Lower leg skin (tissue), 4 donors: ENCODE results near the gene RPUSD1. TPM values are rescaled to one million over a fixed set of nuclear protein-coding genes. Genes with fewer than 3 reads are reported as not detected.
"Not testable (repeated sequence)": the region's sequence is repeated elsewhere in the genome, so short reads cannot be mapped to it uniquely, and the experiment has no call there.

Experiments used
- DNase-seq, 2 donors: peaks; one replicate each; pipeline ENCODE4 v3.0.0-alpha.2; 2019; ENCODE audit warnings: low spot score in 2 of 2
- H3K4me3 ChIP-seq: fragments of 200-600 bp; sonication (generic); 2 replicates; pipeline ENCODE4 v1.5.1; 2017; ENCODE audit warnings: mild to moderate bottlenecking, low read depth; ENCODE audit not compliant: poor library complexity, severe bottlenecking
- CTCF ChIP-seq, 3 donors: fragments of 450-650 bp; IDR thresholded peaks; one replicate each; pipeline ENCODE4 v1.5.1; 2016; ENCODE audit warnings: antibody characterized with exemption in 3 of 3, mild to moderate bottlenecking in 3 of 3, moderate library complexity in 2 of 3
- POLR2A ChIP-seq, 2 donors: fragments of 450-650 bp; IDR thresholded peaks; one replicate each; pipeline ENCODE4 v1.6.1; 2016 to 2017; ENCODE audit warnings: antibody characterized with exemption in 2 of 2, mild to moderate bottlenecking in 1 of 2, moderate library complexity in 1 of 2
- WGBS, 2 donors: methylation state at CpG; one replicate each; pipeline ENCODE4 v1.1.5; 2018; 5-methylcytosine and 5-hydroxymethylcytosine counted together
- intact Hi-C: fragments of 100-400 bp; cut with DNase I; formaldehyde crosslinking; loops from one replicate; pipeline ENCODE4 v1.15.0; 2023; ENCODE audit warnings: low total_unique reads
- total RNA-seq, 4 donors: library from RNA; depleted of rRNA; stranded (reverse); fragments of >200 nt; gene quantifications; one replicate each; pipeline ENCODE4 v1.1.0, GENCODE V29; 2016

The RPUSD1 gene
- 10 to 100 TPM; 20.2 to 27.9 (median 25.5) TPM for total RNA-seq

GRCh38 chr16:787978-788398, at the start of gene RPUSD1:
TSS of gene RPUSD1 (minus strand) at chr16:788381. CDS start at chr16:787737, 644 bp downstream.
- no peak for TF ChIP-seq POLR2A (IDR thresholded peaks at IDR 0.05)
- TF ChIP-seq CTCF (IDR thresholded peaks at IDR 0.05) = no peak
- peak within 1 kb of the TSS; percentile 91 for H3K4me3 ChIP-seq
- intact Hi-C loops = no loop called here
- WGBS, 2 donors = 0% methylated on average over 1 of the region's 45 CpGs; no CpG with 5 or more reads in 1 of the 2 donors
- no peak for DNase-seq

GRCh38 chr16:836822-837221, 48.6 kb upstream of the RPUSD1 start:
- 92 to 93% methylated on average over 3 of the region's 3 CpGs for WGBS, 2 donors
- H3K4me3 ChIP-seq, DNase-seq: not testable (repeated sequence)
- intact Hi-C loops = loop anchor here (10.0 kb wide), 1 partner anchor 348 kb away; no protein-coding TSS in a partner anchor

- 87 to 94% methylated on average over 4 of the region's 4 CpGs for WGBS, 2 donors
- intact Hi-C loops = loop anchor here (10.0 kb wide), 1 partner anchor 349 kb away; no protein-coding TSS in a partner anchor
- TF ChIP-seq POLR2A (IDR thresholded peaks at IDR 0.05) = no peak
- TF ChIP-seq CTCF (IDR thresholded peaks at IDR 0.05) = no peak
- no peak overlapping the region for H3K4me3 ChIP-seq
- DNase-seq = no peak
Measured at GRCh38 chr16:836221-836620, 48.0 kb upstream of the RPUSD1 start.

GRCh38 chr16:835373-835772, 47.2 kb upstream of the RPUSD1 start:
- no peak for DNase-seq
- intact Hi-C loops = loop anchor here (10.0 kb wide), 1 partner anchor 349 kb away; no protein-coding TSS in a partner anchor
- WGBS, 2 donors = 90 to 92% methylated on average over 5 to 6 of the region's 10 CpGs
- TF ChIP-seq POLR2A (IDR thresholded peaks at IDR 0.05) = no peak
- no peak for TF ChIP-seq CTCF (IDR thresholded peaks at IDR 0.05)
- no peak overlapping the region for H3K4me3 ChIP-seq

- 81 to 87% methylated on average over 6 to 14 of the region's 14 CpGs for WGBS, 2 donors
- intact Hi-C loops = loop anchor here (10.0 kb wide), 1 partner anchor 351 kb away; no protein-coding TSS in a partner anchor
- no peak for DNase-seq
- H3K4me3 ChIP-seq = no peak overlapping the region
- TF ChIP-seq POLR2A (IDR thresholded peaks at IDR 0.05) (no peak), CTCF (IDR thresholded peaks at IDR 0.05) (no peak)
Measured at GRCh38 chr16:833411-833810, 45.2 kb upstream of the RPUSD1 start.

GRCh38 chr16:832652-833336, 44.6 kb upstream of the RPUSD1 start:
- intact Hi-C loops = loop anchor here (10.0 kb wide), 1 partner anchor 352 kb away; no protein-coding TSS in a partner anchor
- no peak for DNase-seq
- H3K4me3 ChIP-seq = no peak overlapping the region
- WGBS, 2 donors = 51 to 65% methylated on average over 20 to 32 of the region's 35 CpGs
- TF ChIP-seq POLR2A (IDR thresholded peaks at IDR 0.05) (no peak), CTCF (IDR thresholded peaks at IDR 0.05) (no peak)
